HG02938 (cell line): ENCODE results near the gene TEKT2.

Experiments
- ATAC-seq: cut with Tn5 transposase; IDR thresholded peaks from one replicate; pipeline ENCODE4 v1.9.1; 2021; ENCODE audit warnings: mild to moderate bottlenecking, moderate library complexity; ENCODE audit not compliant: unreplicated experiment

TEKT2 gene

GRCh38 chr1:36126005-36126716 lies 42.3 kb downstream of the TEKT2 start:
- no peak for ATAC-seq

- ATAC-seq = no peak
Measured at GRCh38 chr1:36126797-36127500, 43.1 kb downstream of the TEKT2 start.

GRCh38 chr1:36128126-36128904 lies 44.4 kb downstream of the TEKT2 start:
- no peak for ATAC-seq

GRCh38 chr1:36128905-36129206 lies 45.0 kb downstream of the TEKT2 start:
- ATAC-seq = no peak

- ATAC-seq = no peak
Measured at GRCh38 chr1:36132029-36132428, 48.1 kb downstream of the TEKT2 start.

GRCh38 chr1:36133484-36133883 lies 49.6 kb downstream of the TEKT2 start:
- no peak for ATAC-seq

- no peak for ATAC-seq
Measured at GRCh38 chr1:36134031-36134430, 50.1 kb downstream of the TEKT2 start.

GRCh38 chr1:36134505-36135329 lies 50.8 kb downstream of the TEKT2 start:
- no peak for ATAC-seq

GRCh38 chr1:36135330-36135667 lies 51.4 kb downstream of the TEKT2 start:
- no peak for ATAC-seq

- ATAC-seq = no peak
Measured at GRCh38 chr1:36135796-36136195, 51.9 kb downstream of the TEKT2 start.

GRCh38 chr1:36136535-36136934 lies 52.6 kb downstream of the TEKT2 start:
- no peak for ATAC-seq

GRCh38 chr1:36137226-36137625 lies 53.3 kb downstream of the TEKT2 start:
- ATAC-seq = no peak

GRCh38 chr1:36137776-36138175 lies 53.9 kb downstream of the TEKT2 start:
- no peak for ATAC-seq
